ENCODE results near the gene ZNFX1.
"Not testable (repeated sequence)": the region's sequence is repeated elsewhere in the genome, so short reads cannot be mapped to it uniquely, and the experiment has no call there.

Gene ZNFX1

GRCh38 chr20:49203011-49203410 lies 74.8 kb downstream of the ZNFX1 start:
- no peak for DNase-seq

- DNase-seq, result no peak
Observed at GRCh38 chr20:49199729-49200293, 78.0 kb downstream of the ZNFX1 start.

- not testable (repeated sequence) for DNase-seq
Observed at GRCh38 chr20:49192944-49193518, 84.8 kb downstream of the ZNFX1 start.
